ENCODE measurements around the gene TIAM1.

GRCh38 chr21:31220575-31220974 is 123.5 kb downstream of the TIAM1 start:
- TF ChIP-seq GATA2 (IDR thresholded peaks at IDR 0.05; ENCODE audit: low read depth, low read length): peak; percentile 40; the same call in 1 of the 2 replicates
- TF ChIP-seq GATA3 (IDR thresholded peaks at IDR 0.05; ENCODE audit: low read depth, low read length): no peak

All from SH-SY5Y (cell line).